Endodermal cell (in vitro differentiated cells): ENCODE results near the gene ADCYAP1R1. TPM values are rescaled to one million over a fixed set of nuclear protein-coding genes. Genes with fewer than 3 reads are reported as not detected.

Experiments
- DNase-seq: peaks from one replicate; pipeline ENCODE4 v3.0.0-alpha.2; 2017
- H3K27ac ChIP-seq: 2 replicates; pipeline ENCODE4 v1.5.1; 2013; ENCODE audit warnings: mild to moderate bottlenecking, low read depth, low read length, moderate library complexity
- H3K27me3 ChIP-seq: 2 replicates; pipeline ENCODE4 v1.6.1; 2013; ENCODE audit warnings: mild to moderate bottlenecking, low read length, moderate library complexity; ENCODE audit not compliant: insufficient read depth, control insufficient read depth, poor library complexity, severe bottlenecking
- H3K36me3 ChIP-seq: 2 replicates; pipeline ENCODE4 v1.7.0; 2013; ENCODE audit warnings: mild to moderate bottlenecking, low read length, moderate library complexity; ENCODE audit not compliant: control insufficient read depth, insufficient read depth
- H3K4me1 ChIP-seq: one replicate; pipeline ENCODE4 v1.7.0; 2013; ENCODE audit warnings: low read length; ENCODE audit not compliant: control insufficient read depth, insufficient read depth
- H3K4me3 ChIP-seq: 2 replicates; pipeline ENCODE4 v1.5.1; 2013; ENCODE audit warnings: mild to moderate bottlenecking, low read length, moderate library complexity
- H3K9ac ChIP-seq: 2 replicates; pipeline ENCODE4 v1.6.1; 2013; ENCODE audit warnings: mild to moderate bottlenecking, low read length, moderate library complexity; ENCODE audit not compliant: poor library complexity, severe bottlenecking; ENCODE audit errors: extremely low read depth
- H3K9me3 ChIP-seq: 2 replicates; pipeline ENCODE4 v1.6.1; 2013; ENCODE audit warnings: mild to moderate bottlenecking, low read length, moderate library complexity; ENCODE audit not compliant: control insufficient read depth
- H3K27ac Mint-ChIP-seq: 2 replicates; pipeline ENCODE4 v1.8.0; 2020; ENCODE audit warnings: mixed read lengths
- H3K27me3 Mint-ChIP-seq: 2 replicates; pipeline ENCODE4 v1.8.0; 2021; ENCODE audit warnings: mild to moderate bottlenecking, mixed read lengths; ENCODE audit not compliant: insufficient read depth
- H3K36me3 Mint-ChIP-seq: 2 replicates; pipeline ENCODE4 v1.8.0; 2020; ENCODE audit warnings: low read depth, mixed read lengths
- H3K4me1 Mint-ChIP-seq: 2 replicates; pipeline ENCODE4 v1.8.0; 2020; ENCODE audit warnings: mixed read lengths
- H3K4me3 Mint-ChIP-seq: 2 replicates; pipeline ENCODE4 v1.8.0; 2020; ENCODE audit warnings: mild to moderate bottlenecking, moderate library complexity, mixed read lengths
- H3K9me3 Mint-ChIP-seq: 2 replicates; pipeline ENCODE4 v1.8.0; 2020; ENCODE audit warnings: mild to moderate bottlenecking, mixed read lengths
- WGBS, 2 experiments: methylation state at CpG; one replicate each; pipeline versions ENCODE4 v1.1.5 to v1.1.7; 2013; ENCODE audit warnings: missing lambda C conversion rate in 2 of 2, mixed read lengths in 1 of 2; ENCODE audit not compliant: insufficient coverage in 1 of 2, insufficient read length in 1 of 2; 5-methylcytosine and 5-hydroxymethylcytosine counted together
- total RNA-seq, 2 donors: library from RNA; stranded (reverse); fragmentation: NEBNext Ultra II Directional in 1 of 2; extraction: Animal tissue kit (Norgen Biotek cat#: 25700) in 1 of 2; gene quantifications; 2 replicates in 1 of 2; 3 replicates in 1 of 2; pipeline ENCODE4 v1.2.1, GENCODE V29; 2021
- TF ChIP-seq, protein P1 (sequence below): fragments of 200-600 bp; sonication (generic); conservative IDR thresholded peaks from 2 replicates; pipeline ENCODE4 v1.5.0; 2021; ENCODE audit warnings: antibody characterized with exemption, mild to moderate bottlenecking

ADCYAP1R1 gene
- total RNA-seq, 2 donors from 2014 or later, result 1.2 to 2.1 TPM

DNA sequence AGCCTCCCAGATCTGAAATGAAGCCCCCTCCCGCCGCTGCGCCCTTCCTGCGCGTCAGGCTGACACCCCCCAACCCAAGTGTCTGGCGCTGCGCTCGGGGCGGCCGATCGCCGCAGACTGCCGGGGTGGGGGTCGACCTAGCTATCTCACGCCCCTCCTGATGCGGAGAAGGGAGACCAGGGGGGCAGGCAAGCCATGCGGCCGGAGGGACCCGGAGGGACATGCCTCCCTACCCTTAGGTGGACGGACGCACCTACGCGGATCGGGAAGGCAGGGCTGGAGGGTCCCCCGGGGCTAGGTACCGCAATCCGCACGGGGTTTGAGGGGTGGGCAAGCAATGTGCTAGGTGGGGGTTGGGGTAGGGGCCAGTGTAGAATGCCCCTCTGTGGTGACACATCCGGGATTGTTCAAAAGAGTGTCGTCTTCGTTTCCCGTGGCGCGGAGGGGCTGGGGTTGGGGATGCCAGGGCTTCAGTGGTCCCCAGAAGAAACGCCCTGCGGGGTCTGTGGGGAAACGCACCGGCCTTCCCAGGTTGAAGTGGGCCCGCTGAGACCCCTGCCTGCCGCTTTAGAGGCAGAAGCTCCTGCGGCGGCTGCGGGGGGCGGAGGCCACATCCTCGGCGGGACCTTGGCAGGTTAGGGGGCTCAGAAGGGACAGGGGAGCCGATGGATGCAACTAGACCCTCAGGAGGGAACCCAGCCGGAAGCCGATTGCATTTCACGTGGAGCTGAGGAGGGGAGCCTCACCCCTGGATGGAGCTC is 913 bp downstream of the ADCYAP1R1 start:
- H3K4me1 Mint-ChIP-seq, result no peaks in the 10 kb centered on the region
- no peaks in the 10 kb centered on the region for H3K9me3 Mint-ChIP-seq
- Histone ChIP-seq H3K4me3 (peak overlapping the region; percentile 73), H3K9me3 (no peaks in the 10 kb centered on the region), H3K36me3 (no peaks in the 10 kb centered on the region), H3K4me1 (no peaks in the 10 kb centered on the region), H3K9ac (no peak overlapping the region), H3K27ac (no peak overlapping the region), H3K27me3 (peaks cover 54% of the 10 kb centered on the region)
- DNase-seq, result peak; percentile 72
- no peak overlapping the region for H3K27ac Mint-ChIP-seq
- H3K36me3 Mint-ChIP-seq, result no peaks in the 10 kb centered on the region
- TF ChIP-seq, protein P1, sequence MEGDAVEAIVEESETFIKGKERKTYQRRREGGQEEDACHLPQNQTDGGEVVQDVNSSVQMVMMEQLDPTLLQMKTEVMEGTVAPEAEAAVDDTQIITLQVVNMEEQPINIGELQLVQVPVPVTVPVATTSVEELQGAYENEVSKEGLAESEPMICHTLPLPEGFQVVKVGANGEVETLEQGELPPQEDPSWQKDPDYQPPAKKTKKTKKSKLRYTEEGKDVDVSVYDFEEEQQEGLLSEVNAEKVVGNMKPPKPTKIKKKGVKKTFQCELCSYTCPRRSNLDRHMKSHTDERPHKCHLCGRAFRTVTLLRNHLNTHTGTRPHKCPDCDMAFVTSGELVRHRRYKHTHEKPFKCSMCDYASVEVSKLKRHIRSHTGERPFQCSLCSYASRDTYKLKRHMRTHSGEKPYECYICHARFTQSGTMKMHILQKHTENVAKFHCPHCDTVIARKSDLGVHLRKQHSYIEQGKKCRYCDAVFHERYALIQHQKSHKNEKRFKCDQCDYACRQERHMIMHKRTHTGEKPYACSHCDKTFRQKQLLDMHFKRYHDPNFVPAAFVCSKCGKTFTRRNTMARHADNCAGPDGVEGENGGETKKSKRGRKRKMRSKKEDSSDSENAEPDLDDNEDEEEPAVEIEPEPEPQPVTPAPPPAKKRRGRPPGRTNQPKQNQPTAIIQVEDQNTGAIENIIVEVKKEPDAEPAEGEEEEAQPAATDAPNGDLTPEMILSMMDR, result no peak
- peak overlapping the region; percentile 57 for H3K4me3 Mint-ChIP-seq
- peaks cover 62% of the 10 kb centered on the region for H3K27me3 Mint-ChIP-seq
- 10 to 23% methylated on average over 9 to 50 of the region's 50 CpGs for WGBS, 2 experiments

- Histone ChIP-seq H3K4me3 (no peak overlapping the region), H3K27me3 (peaks cover 54% of the 10 kb centered on the region), H3K4me1 (no peaks in the 10 kb centered on the region), H3K27ac (no peak overlapping the region), H3K9ac (no peak overlapping the region), H3K9me3 (no peaks in the 10 kb centered on the region), H3K36me3 (no peaks in the 10 kb centered on the region)
- Mint-ChIP-seq H3K4me1 (no peaks in the 10 kb centered on the region), H3K27me3 (peaks cover 63% of the 10 kb centered on the region), H3K4me3 (peak overlapping the region; percentile 57), H3K27ac (no peak overlapping the region), H3K36me3 (no peaks in the 10 kb centered on the region), H3K9me3 (no peaks in the 10 kb centered on the region)
- WGBS, 2 experiments, result 94 to 100% methylated on average over 2 to 5 of the region's 5 CpGs
- TF ChIP-seq, protein P1, result no peak
- no peak for DNase-seq
Observed at GRCh38 chr7:31053986-31054385, 1.9 kb downstream of the ADCYAP1R1 start.

DNA sequence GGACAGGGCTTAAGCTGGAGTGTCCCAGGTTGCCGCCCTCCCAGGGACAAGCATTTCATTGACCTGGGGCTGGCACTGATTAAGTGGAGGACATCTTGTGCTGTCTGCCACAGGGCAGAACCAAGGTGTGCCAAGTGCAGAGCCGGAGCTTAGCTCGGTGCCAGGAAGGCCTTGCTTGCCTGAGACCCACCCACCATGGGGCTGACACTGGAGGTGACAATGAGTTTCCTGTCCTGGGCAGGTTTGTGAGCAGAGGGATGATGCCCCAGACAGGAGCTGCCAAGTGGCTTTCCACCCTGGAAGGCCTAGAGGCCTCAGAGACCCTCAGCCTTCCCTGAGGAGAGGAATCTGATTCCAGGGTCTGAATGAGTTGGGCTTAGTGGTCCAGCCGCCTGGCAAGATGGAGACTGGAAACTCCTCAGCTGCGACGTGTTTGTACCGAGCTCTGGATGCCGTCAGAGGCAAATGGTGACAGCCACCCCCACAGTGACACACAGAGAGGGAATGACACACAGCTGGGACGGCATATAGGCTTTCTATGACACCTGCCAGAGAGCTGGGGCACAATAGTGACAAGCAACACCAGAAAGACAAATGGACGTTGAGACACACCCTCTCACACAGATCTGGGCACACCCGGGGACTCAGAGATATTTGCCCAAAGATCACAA is 2.6 kb downstream of the ADCYAP1R1 start:
- Mint-ChIP-seq H3K27me3 (peaks cover 59% of the 10 kb centered on the region), H3K27ac (no peak overlapping the region), H3K36me3 (no peaks in the 10 kb centered on the region), H3K9me3 (no peaks in the 10 kb centered on the region), H3K4me1 (no peaks in the 10 kb centered on the region), H3K4me3 (no peak overlapping the region)
- DNase-seq, result no peak
- Histone ChIP-seq H3K9ac (no peak overlapping the region), H3K27ac (no peak overlapping the region), H3K4me3 (no peak overlapping the region), H3K4me1 (no peaks in the 10 kb centered on the region), H3K36me3 (no peaks in the 10 kb centered on the region), H3K27me3 (peaks cover 52% of the 10 kb centered on the region), H3K9me3 (no peaks in the 10 kb centered on the region)
- TF ChIP-seq, protein P1, result no peak
- 89 to 91% methylated on average over 6 to 11 of the region's 11 CpGs for WGBS, 2 experiments
